GM21360 (cell line): ENCODE data around the gene B3GALT4.

ENCODE experiments used
- ATAC-seq: cut with Tn5 transposase; IDR thresholded peaks from one replicate; pipeline ENCODE4 v1.9.1; 2021; ENCODE audit warnings: mild to moderate bottlenecking, moderate library complexity; ENCODE audit not compliant: unreplicated experiment

The B3GALT4 gene

DNA sequence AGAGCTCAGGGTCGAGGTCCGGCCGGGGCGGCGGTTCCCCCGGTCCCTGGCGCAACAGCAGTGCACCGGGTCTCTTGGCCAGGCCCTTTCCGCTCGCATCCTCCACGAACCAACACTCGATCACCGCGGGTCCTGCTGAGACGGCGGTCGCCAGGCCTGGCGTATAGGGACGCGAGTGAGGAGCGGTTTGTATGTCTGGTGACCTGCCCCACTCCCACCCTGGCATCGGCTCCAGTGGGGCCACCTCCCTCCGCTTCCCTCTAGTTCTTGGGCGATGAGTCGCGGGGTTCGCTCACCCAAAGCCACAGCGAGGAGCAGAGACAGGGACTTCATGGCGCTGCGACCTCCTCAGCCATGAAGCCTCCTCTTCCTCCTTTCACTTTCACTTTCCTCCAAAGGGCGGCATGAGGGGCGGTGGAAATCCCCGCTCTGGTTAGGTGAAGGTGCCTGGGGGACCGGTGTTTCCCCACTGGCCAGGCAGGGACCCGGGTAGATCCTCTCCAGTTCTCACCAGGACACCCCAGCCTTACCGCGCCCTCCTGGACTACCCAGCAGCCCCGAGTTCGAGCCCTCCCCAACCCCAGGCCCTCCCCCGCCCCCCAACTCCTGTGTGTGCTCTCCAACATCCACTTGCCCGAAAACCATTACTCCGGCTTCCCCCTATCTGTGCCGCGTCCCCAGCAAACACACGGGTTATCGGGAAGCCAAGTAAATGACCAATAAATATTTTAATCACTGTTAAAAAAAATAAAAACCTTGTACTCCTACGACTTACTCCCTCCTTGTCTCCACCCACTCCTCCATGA, 37.0 kb downstream of the B3GALT4 start, which contains the start of gene TAPBP:
Gene TAPBP, minus strand, starts transcription at position 370 of the 806 bp plus-strand sequence. Its CDS starts 37 bp downstream, at position 333.
- ATAC-seq: peak; percentile 38

DNA sequence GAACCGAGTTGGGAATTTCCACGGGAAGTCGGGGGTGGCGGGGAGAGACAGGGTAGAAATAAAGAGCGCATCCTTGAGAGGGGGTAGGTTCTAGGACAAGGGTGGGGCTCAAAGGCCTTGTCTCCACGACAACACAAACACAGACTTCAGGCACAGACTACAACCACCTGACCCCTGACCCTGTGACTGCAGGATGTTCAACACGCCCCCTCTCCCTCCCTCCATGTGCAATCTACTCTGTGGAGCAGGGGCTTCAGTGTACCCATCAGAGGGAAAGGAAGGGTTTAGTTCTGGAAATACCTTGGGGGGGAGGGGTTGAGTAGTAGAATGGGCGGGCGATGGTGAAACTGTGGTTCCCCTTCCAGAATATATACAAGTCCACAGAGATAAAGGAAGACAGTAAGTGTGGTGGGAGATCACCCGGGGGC, 37.6 kb downstream of the B3GALT4 start:
- no peak for ATAC-seq

GRCh38 chr6:33314943-33315792, 38.2 kb downstream of the B3GALT4 start:
- no peak for ATAC-seq

GRCh38 chr6:33315793-33316602, 39.1 kb downstream of the B3GALT4 start:
- no peak for ATAC-seq

DNA sequence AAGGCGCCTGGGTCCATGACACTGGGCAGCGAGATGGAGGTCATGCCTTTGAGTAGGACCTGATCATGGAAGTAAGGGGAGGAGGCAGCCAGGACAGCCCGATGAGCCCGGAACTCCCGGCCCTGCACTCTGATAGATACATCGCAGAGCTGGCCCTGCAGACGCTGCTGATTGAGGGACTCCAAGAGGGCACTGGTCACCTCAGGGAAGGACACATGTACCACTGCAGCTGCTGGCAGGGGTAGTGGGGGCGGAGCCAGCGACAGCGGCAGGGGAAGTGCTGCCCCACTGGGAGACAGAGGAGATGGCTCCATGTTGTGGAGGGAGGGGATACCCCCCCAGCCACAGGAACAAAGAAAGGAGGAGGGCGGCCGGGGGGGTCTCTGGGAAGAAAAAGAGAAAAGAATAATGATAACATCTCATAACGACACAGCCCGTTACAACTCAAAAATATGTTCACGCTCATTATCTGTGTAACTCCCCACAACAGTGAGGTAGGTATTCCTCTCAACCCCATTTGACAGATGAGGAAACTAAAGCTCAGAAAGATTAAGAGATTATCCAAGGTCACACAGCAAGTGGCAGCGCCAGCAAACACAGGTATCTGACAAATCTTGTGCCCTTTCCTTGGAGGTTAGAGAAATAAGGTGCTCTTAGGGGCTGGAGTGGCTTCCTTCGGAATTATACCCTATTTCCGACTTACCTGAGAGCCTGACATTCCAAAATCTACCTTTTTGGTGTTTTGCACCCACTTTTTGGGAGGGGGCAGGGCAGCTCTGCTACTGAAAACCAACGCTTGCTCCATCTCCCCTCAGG, 39.9 kb downstream of the B3GALT4 start:
- ATAC-seq: no peak

- no peak for ATAC-seq
These were observed 40.4 kb downstream of the B3GALT4 start for GRCh38 chr6:33317419-33317668.

DNA sequence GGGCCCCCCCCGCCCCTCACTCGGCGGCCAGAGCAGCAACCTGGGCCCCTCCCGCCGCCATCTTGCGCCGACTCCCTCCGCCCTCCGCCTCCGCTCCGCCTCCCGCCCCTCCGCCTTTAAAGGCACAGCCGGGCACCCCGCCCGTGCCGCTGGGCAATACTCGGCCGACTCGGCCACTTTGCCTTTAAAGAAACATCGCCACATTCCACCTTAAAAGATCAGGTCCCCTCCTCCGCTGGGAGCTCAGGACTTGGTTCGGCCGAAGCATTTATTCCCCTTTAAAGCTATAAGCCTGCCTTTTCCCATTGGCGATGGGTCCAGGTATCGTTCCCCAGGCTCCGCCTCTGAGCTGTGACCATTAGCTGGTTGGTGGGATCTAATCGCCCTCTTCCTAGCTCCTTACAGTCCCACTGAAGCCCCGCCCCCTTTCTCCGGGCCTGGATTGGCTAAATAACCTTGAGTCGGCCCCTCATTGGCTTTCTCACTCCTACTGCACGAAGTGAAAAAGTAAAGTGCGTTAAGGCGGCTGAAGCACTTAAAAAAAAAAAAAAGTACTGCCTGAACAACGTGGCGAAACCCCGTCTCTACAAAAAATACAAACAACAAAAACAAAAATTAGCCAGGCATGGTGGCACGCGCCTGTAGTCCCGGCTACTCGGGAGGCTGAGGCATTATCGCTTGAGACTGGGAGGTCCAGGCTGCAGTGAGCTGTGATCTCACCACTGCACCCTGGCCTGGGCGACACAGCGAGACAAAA, 40.9 kb downstream of the B3GALT4 start, which contains the start of gene ZBTB22:
Gene ZBTB22, minus strand, starts transcription at position 76 of the 757 bp plus-strand sequence. CDS start 828 bp downstream, outside the sequence.
- peak; percentile 41 for ATAC-seq

- no peak for ATAC-seq
These were observed 41.6 kb downstream of the B3GALT4 start for GRCh38 chr6:33318426-33319073.

DNA sequence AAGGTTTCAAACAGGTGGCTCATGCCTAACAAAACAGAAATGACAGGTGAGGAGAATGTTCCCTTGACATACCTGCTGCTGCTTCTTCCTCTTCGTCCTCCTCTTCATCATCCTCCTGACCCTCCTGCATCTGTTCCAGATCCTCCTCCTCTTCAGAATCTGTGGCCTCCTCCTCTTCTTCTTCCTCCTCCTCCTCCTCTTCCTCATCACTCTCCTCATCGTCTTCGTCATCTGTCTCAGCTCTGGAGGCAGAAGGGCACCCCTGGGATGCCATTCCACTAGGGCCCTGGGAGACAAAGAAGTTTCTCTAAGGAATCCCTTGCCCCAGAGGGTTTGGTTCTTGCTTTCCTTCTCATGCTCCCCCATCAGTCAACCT, 43.0 kb downstream of the B3GALT4 start:
- ATAC-seq: no peak

DNA sequence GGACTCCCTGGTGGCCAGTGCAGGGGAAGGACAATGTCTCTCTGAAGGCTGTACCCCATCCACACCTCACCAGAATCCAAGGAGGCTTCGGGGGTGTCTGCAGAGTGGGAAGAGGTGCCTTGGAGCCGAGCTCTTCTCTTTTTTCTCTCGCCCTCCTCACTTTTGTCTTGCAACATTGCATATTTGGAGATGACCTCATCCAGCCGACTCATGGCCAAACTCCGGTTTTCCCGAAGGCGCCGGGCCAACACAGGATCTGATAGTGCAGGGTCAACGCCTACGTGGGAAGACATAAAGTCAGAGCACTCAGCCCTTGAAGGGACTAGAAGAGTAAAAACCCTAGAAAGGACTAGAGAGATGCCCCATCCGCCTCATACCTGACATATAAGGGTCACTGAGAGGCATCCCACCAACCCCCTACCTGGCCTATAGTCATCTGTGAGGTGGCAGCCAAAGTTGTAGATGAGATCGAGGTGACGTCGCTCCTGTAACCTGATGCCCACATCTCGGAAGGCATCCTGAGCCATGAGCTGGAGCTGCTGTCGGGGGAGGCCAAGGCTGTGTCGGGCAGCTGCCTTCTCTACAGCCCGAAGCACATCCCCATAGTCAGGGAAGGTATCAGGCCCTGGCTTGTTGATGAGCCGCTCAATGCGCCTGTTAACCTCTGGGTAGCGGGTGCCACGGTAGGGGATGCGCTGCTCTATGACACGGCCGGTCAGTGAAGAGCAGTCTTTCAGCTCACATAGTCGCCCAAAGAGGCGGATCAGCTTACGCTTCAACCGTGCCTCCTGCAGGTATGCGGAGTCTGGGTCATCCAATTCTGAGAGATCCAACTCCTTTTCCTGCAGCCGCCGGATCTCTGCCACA, 43.6 kb downstream of the B3GALT4 start:
- ATAC-seq: no peak

DNA sequence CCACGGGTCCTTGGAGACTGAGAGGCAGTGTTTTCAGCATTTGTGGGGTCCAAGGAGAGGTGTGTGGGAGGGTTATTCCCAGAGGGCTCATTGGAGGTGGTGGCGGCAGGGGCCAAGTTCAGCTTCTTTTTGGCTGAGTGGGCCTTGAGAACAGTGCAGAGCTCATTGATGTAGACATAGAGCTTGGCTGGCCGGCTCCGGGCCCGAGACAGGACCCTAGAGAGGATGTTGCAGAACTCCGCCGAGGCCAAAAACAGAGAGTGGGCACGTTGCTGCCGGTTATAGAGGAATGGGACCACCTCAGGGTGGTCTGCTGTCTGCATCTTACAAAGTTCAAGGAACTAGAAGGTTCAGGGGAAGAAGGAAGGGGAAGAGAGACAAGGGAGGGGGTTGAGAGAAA, 44.3 kb downstream of the B3GALT4 start:
- ATAC-seq: no peak

DNA sequence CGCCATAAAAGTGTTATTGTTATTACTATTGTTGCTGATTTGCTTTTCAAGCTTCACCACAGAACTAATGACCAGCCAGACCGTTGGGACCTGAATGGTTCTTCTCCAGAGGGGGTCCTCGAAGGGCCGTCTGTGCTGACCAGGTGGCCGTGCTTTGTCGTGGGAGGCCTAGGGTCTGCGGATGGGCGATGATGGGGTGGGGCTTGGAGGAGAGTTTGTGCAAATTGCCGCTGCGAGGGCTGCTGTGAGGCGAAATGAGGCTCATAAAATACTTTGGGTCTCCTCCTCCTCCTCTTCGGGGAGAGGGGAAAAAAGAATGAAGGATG, 46.7 kb downstream of the B3GALT4 start:
- ATAC-seq: peak; percentile 14

- ATAC-seq: no peak
These were observed 47.2 kb downstream of the B3GALT4 start for GRCh38 chr6:33324125-33324524.
